Activated CD8-positive, alpha-beta T cell treated with anti-CD3 and anti-CD28 coated beads for 36 hours (primary cell): ENCODE measurements around the gene TRIP13. TPM values are rescaled to one million over a fixed set of nuclear protein-coding genes. Genes with fewer than 3 reads are reported as not detected.

Source experiments
- ATAC-seq: fragments of 200-7000 bp; cut with Tn5 transposase; one replicate; pipeline ENCODE4 v1.10.0; 2021; ENCODE audit warnings: mild to moderate bottlenecking, moderate library complexity
- CTCF ChIA-PET: fragments of 350-600 bp; sonication (Branson Sonifier 250); formaldehyde crosslinking; loops from one replicate; lab custom pipeline; 2021; ENCODE audit warnings: antibody characterized with exemption; lab: Charles Lee
- POLR2A ChIA-PET: fragments of 350-600 bp; sonication (Branson Sonifier 250); formaldehyde crosslinking; loops from one replicate; lab custom pipeline; 2021; ENCODE audit warnings: antibody characterized with exemption; lab: Charles Lee
- DNase-seq: peaks from one replicate; pipeline ENCODE4 v3.0.0-alpha.2; 2020
- H3K27ac Mint-ChIP-seq: one replicate; pipeline ENCODE4 v1.8.0; 2021; ENCODE audit warnings: mild to moderate bottlenecking, mixed read lengths
- H3K27me3 Mint-ChIP-seq: one replicate; pipeline ENCODE4 v1.8.0; 2021; ENCODE audit warnings: mixed read lengths
- H3K36me3 Mint-ChIP-seq: one replicate; pipeline ENCODE4 v1.8.0; 2021; ENCODE audit warnings: low read depth, mixed read lengths
- H3K4me1 Mint-ChIP-seq: one replicate; pipeline ENCODE4 v1.8.0; 2021; ENCODE audit warnings: low read depth, mixed read lengths
- H3K4me3 Mint-ChIP-seq: one replicate; pipeline ENCODE4 v1.8.0; 2021; ENCODE audit warnings: mild to moderate bottlenecking, moderate library complexity, mixed read lengths
- H3K9me3 Mint-ChIP-seq: one replicate; pipeline ENCODE4 v1.8.0; 2021; ENCODE audit warnings: mixed read lengths
- CTCF ChIP-seq: fragments of 200-600 bp; IDR thresholded peaks from one replicate; pipeline ENCODE4 v1.8.0; 2022; ENCODE audit warnings: antibody characterized with exemption, mild to moderate bottlenecking
- intact Hi-C: fragments of 100-400 bp; cut with micrococcal nuclease; formaldehyde crosslinking; loops from one replicate; pipeline ENCODE4 v1.10.0; 2022
- total RNA-seq, 2 experiments: library from RNA; stranded (reverse); gene quantifications; one replicate each; pipeline ENCODE4 v1.2.3, GENCODE V29; 2021

The TRIP13 gene
- total RNA-seq, 2 experiments from 2014 or later: 31.0 to 36.9 TPM

- H3K27ac Mint-ChIP-seq: peak overlapping the region; percentile 50
- H3K27me3 Mint-ChIP-seq: no peaks in the 10 kb centered on the region
- ATAC-seq (peak; percentile 28), DNase-seq (peak; percentile 12)
- peaks cover 32% of the 10 kb centered on the region for H3K4me1 Mint-ChIP-seq
- intact Hi-C loops: no loop called here
- H3K9me3 Mint-ChIP-seq: no peaks in the 10 kb centered on the region
- TF ChIP-seq CTCF: no peak
- ChIA-PET POLR2A (interaction anchor here (0.6 to 1.3 kb wide), 8 partner anchors 10 to 446 kb away, joined by 3 to 5 read pairs (median 4); no protein-coding TSS in a partner anchor), CTCF (interaction anchor here (0.6 to 4.3 kb wide), 4 partner anchors 11 to 279 kb away, joined by 3 to 25 read pairs (median 3); no protein-coding TSS in a partner anchor)
- H3K36me3 Mint-ChIP-seq: peaks cover 63% of the 10 kb centered on the region
- peak overlapping the region; percentile 87 for H3K4me3 Mint-ChIP-seq
Measured at GRCh38 chr5:893137-893506, 438 bp downstream of the TRIP13 start.

- intact Hi-C loops: no loop called here
- ATAC-seq (no peak), DNase-seq (no peak)
- peaks cover 57% of the 10 kb centered on the region for H3K36me3 Mint-ChIP-seq
- POLR2A ChIA-PET: interaction anchor here (0.6 to 1.4 kb wide), 5 partner anchors 12 to 446 kb away, joined by 3 to 5 read pairs (median 3); no protein-coding TSS in a partner anchor
- TF ChIP-seq CTCF: no peak
- H3K9me3 Mint-ChIP-seq: no peaks in the 10 kb centered on the region
- H3K27ac Mint-ChIP-seq: peak overlapping the region; percentile 50
- peaks cover 26% of the 10 kb centered on the region for H3K4me1 Mint-ChIP-seq
- H3K4me3 Mint-ChIP-seq: peak overlapping the region; percentile 87
- H3K27me3 Mint-ChIP-seq: no peaks in the 10 kb centered on the region
- CTCF ChIA-PET: interaction anchor here (1.0 to 4.3 kb wide), 2 partner anchors 10 to 30 kb away, joined by 3 to 25 read pairs; no protein-coding TSS in a partner anchor
Measured at GRCh38 chr5:893711-894110, 1.0 kb downstream of the TRIP13 start.

GRCh38 chr5:900781-901180 is 8.1 kb downstream of the TRIP13 start:
- no peak for TF ChIP-seq CTCF
- no peaks in the 10 kb centered on the region for H3K27me3 Mint-ChIP-seq
- H3K4me3 Mint-ChIP-seq: no peak overlapping the region
- peaks cover 34% of the 10 kb centered on the region for H3K36me3 Mint-ChIP-seq
- ATAC-seq (no peak), DNase-seq (no peak)
- no peaks in the 10 kb centered on the region for H3K4me1 Mint-ChIP-seq
- POLR2A ChIA-PET: interaction anchor here (1.4 kb wide), 1 partner anchor 11 kb away, joined by 3 read pairs; no protein-coding TSS in a partner anchor
- intact Hi-C loops: loop anchor here (5.0 kb wide), 1 partner anchor 228 kb away; no protein-coding TSS in a partner anchor
- H3K9me3 Mint-ChIP-seq: no peaks in the 10 kb centered on the region
- H3K27ac Mint-ChIP-seq: no peak overlapping the region
- CTCF ChIA-PET: interaction anchor here (0.8 to 2.0 kb wide), 4 partner anchors 26 to 274 kb away, joined by 3 to 7 read pairs (median 4); no protein-coding TSS in a partner anchor

- POLR2A ChIA-PET: interaction anchor here (1.4 kb wide), 1 partner anchor 10 kb away, joined by 3 read pairs; no protein-coding TSS in a partner anchor
Measured at GRCh38 chr5:902129-902916, 9.6 kb downstream of the TRIP13 start.

More at GRCh38 chr5:902129-902916, 9.6 kb downstream of the TRIP13 start:
- intact Hi-C loops: loop anchor here (5.0 kb wide), 1 partner anchor 230 kb away; no protein-coding TSS in a partner anchor
- no peak for DNase-seq
- CTCF ChIA-PET: interaction anchor here (1.1 to 4.7 kb wide), 7 partner anchors 9 to 272 kb away, joined by 3 to 25 read pairs (median 4); partner anchors contain the start of genes BRD9 and TRIP13
- peaks cover 28% of the 10 kb centered on the region for H3K36me3 Mint-ChIP-seq
- no peaks in the 10 kb centered on the region for H3K27me3 Mint-ChIP-seq
- no peaks in the 10 kb centered on the region for H3K4me1 Mint-ChIP-seq
- H3K9me3 Mint-ChIP-seq: no peaks in the 10 kb centered on the region
- H3K4me3 Mint-ChIP-seq: no peak overlapping the region
- ATAC-seq: no peak
- TF ChIP-seq CTCF: no peak
- no peak overlapping the region for H3K27ac Mint-ChIP-seq
